GM18858 (cell line): ENCODE measurements around the gene SLC13A5.

ENCODE experiments used
- ATAC-seq: cut with Tn5 transposase; IDR thresholded peaks from one replicate; pipeline ENCODE4 v1.9.1; 2021; ENCODE audit not compliant: unreplicated experiment

SLC13A5 gene

GRCh38 chr17:6684881-6685767 lies 28.0 kb downstream of the SLC13A5 start:
- no peak for ATAC-seq

- no peak for ATAC-seq
Measured at GRCh38 chr17:6684460-6684783, 28.7 kb downstream of the SLC13A5 start.

- ATAC-seq, result no peak
Measured at GRCh38 chr17:6683730-6684459, 29.3 kb downstream of the SLC13A5 start.

GRCh38 chr17:6683081-6683684 lies 30.0 kb downstream of the SLC13A5 start:
- ATAC-seq, result no peak

GRCh38 chr17:6682339-6682738 lies 30.8 kb downstream of the SLC13A5 start:
- no peak for ATAC-seq

GRCh38 chr17:6681671-6682070 lies 31.5 kb downstream of the SLC13A5 start:
- ATAC-seq, result no peak

GRCh38 chr17:6681176-6681575 lies 32.0 kb downstream of the SLC13A5 start:
- no peak for ATAC-seq

- no peak for ATAC-seq
Measured at GRCh38 chr17:6679241-6679640, 33.9 kb downstream of the SLC13A5 start.

GRCh38 chr17:6677946-6678345 lies 35.2 kb downstream of the SLC13A5 start:
- no peak for ATAC-seq

- no peak for ATAC-seq
Measured at GRCh38 chr17:6677158-6677831, 35.9 kb downstream of the SLC13A5 start.

DNA sequence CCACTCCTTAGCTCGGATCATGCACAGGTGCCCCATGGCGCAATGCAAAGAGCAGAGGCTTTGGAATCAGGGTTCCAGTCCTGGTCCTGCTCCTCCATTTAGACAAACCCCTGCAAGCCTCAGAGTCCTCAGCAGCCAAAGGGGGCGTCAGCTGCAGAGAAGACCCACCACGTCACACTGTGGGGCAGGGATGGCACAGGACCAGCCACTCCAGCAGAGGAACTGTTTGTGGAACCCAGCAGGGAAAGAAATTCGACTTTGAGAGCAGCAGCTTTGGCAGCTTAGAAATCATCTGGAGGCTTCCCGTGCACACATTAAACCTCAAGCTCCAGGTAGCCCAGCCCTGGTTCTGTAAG lies 36.4 kb downstream of the SLC13A5 start:
- ATAC-seq, result no peak

DNA sequence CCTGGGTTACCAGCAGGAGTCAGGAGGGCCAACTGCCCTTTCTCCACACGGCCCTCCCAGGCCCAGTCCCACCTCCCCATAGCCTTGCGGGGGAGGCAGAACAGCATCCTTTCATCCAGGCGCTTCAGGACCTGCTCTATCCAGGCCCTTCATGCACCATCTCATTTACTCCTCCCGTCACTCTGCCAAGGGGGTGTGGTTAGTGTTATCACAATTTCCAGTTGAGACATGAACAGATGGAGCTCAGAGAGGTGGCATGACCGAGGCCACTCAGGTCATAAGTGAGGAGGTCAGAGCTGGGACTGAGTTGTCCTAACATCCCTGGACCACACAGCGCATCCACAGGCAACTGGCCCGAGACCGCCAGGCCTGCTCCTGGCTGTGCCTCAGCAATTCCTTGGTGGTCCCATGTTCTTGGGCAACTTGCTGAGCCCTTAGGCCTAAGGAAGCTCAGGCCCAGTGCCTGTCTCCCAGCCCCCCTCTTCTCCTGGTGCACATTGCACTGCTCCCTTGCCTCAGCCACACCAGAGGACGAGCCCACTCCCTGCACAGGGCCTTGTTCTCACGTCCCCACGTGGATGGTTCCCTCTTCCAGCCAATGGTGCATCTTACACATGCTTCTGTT lies 37.9 kb downstream of the SLC13A5 start:
- no peak for ATAC-seq

- ATAC-seq, result no peak
Measured at GRCh38 chr17:6674586-6674985, 38.6 kb downstream of the SLC13A5 start.

- ATAC-seq, result no peak
Measured at GRCh38 chr17:6671431-6671830, 41.7 kb downstream of the SLC13A5 start.

- no peak for ATAC-seq
Measured at GRCh38 chr17:6670999-6671398, 42.2 kb downstream of the SLC13A5 start.

GRCh38 chr17:6670571-6670970 lies 42.6 kb downstream of the SLC13A5 start:
- ATAC-seq, result no peak

- no peak for ATAC-seq
Measured at GRCh38 chr17:6669479-6670212, 43.5 kb downstream of the SLC13A5 start.

GRCh38 chr17:6668727-6669425 lies 44.3 kb downstream of the SLC13A5 start:
- ATAC-seq, result no peak

GRCh38 chr17:6668219-6668618 lies 45.0 kb downstream of the SLC13A5 start:
- no peak for ATAC-seq

DNA sequence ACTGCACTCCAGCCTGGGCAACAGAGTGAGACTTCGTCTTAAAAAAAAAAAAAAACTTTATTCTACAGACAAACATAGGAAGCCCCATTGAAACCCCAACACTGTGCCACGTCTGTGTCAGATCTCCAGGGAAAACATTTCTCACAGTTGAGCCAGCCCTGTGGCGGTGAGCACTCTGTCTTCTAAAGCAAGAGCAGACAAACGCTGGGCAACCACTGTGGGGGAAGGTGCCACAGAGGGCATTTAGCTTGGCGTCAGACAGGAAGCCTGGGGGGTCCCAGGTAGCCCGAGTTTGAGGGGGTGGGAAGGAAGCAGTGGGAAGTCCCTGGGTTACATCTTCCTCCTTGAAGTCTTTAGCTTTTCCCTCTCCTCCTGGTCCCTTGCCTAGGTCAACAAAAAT lies 45.7 kb downstream of the SLC13A5 start:
- no peak for ATAC-seq
